ENCODE data around the gene TPM4. TPM values are rescaled to one million over a fixed set of nuclear protein-coding genes. Genes with fewer than 3 reads are reported as not detected.
"Not testable (repeated sequence)": the region's sequence is repeated elsewhere in the genome, so short reads cannot be mapped to it uniquely, and the experiment has no call there.

Gene TPM4
- total RNA-seq, 1 donor: 180 TPM

- H3K9me3 ChIP-seq (ENCODE audit: low read depth, low read length): no peaks in the 10 kb centered on the region
- peaks cover 65% of the 10 kb centered on the region for H3K4me1 ChIP-seq (ENCODE audit: insufficient read depth, low read length)
- H3K4me3 ChIP-seq (ENCODE audit: low read length): no peak overlapping the region
- no peaks in the 10 kb centered on the region for H3K27me3 ChIP-seq (ENCODE audit: insufficient read depth, low read length)
Measured at GRCh38 chr19:16074488-16075365, 1.6 kb upstream of the TPM4 start.

- no peaks in the 10 kb centered on the region for H3K27me3 ChIP-seq (ENCODE audit: insufficient read depth, low read length)
- peaks cover 65% of the 10 kb centered on the region for H3K4me1 ChIP-seq (ENCODE audit: insufficient read depth, low read length)
- H3K4me3 ChIP-seq (ENCODE audit: low read length): peak overlapping the region; percentile 80
Measured at GRCh38 chr19:16075430-16076153, 703 bp upstream of the TPM4 start.

DNA sequence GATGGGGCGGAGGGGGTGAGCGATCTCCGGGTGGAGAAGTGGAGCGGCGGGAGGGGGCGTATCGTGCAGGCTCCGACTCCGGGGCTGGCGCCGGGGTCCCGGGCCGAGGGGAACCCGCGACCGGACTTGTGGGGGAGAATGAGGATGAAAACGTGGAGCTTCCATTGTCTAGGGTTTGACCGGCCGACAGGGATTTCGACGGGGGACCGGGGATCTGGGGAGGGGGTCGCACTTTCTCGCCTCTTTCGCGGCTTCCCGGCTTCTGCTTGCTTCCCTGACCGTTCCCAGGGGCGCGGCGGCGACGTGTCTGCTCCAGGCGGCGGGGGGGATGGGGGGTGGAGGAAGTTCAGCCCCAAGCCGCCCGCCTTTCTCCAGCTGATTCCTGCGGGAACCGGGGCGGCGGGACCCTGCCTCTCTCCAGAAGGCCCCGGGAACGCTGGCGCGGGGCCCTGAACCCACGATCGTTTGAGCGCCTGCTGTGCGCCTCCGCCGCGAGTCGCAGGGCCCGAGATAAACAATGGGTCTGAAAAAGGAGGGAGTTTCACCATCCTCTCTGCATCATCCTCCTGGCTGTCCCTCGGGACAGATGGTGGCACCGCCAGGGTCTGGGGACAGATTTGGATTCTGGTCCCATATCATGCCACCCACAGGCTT, 790 bp downstream of the TPM4 start:
- Histone ChIP-seq H3K4me3 (ENCODE audit: low read length) (peak overlapping the region; percentile 80), H3K27me3 (ENCODE audit: insufficient read depth, low read length) (no peaks in the 10 kb centered on the region), H3K4me1 (ENCODE audit: insufficient read depth, low read length) (peaks cover 68% of the 10 kb centered on the region), H3K9me3 (ENCODE audit: low read depth, low read length) (no peaks in the 10 kb centered on the region)

More at GRCh38 chr19:16075430-16076153, 703 bp upstream of the TPM4 start:
- no peaks in the 10 kb centered on the region for H3K9me3 ChIP-seq (ENCODE audit: low read depth, low read length)

DNA sequence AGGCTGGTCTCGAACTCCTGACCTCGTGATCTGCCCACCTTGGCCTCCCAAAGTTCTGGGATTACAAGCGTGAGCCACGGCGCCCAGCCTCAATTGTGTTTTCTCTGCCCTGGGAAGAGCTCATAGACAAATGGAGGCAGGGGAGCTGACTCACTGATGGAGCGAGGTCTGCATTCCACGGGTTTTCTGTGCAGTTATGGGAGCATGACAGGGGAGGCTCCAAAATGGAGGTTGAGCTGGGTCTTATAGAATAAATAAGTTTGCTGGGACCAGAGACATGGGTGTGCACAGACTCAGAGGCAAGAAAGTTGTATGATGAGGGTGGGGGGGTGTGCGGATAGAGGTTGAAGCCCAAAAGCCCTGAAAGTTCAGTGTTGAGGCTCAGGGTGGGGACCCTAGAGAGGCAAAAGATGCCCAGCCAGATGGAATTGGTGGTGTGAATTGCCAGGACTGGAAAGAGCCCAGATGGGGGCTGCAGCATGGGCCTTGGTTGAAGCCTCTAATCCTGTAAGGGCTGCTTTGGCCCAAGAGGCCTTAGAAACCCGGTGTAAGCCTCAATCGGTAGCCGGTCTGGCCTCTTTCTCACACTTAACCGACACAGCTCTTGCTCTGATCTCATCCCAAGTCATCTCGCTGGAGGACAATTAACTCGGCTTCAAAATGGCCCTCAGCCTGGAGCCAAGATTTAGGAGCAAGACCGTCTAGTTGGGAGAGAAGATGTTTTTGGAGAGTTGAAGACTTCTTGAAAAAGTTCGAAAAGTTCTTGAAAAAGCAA, 1.9 kb downstream of the TPM4 start:
- Histone ChIP-seq H3K9me3 (ENCODE audit: low read depth, low read length) (no peaks in the 10 kb centered on the region), H3K4me1 (ENCODE audit: insufficient read depth, low read length) (peaks cover 78% of the 10 kb centered on the region), H3K27me3 (ENCODE audit: insufficient read depth, low read length) (no peaks in the 10 kb centered on the region), H3K4me3 (ENCODE audit: low read length) (peak overlapping the region; percentile 80)

DNA sequence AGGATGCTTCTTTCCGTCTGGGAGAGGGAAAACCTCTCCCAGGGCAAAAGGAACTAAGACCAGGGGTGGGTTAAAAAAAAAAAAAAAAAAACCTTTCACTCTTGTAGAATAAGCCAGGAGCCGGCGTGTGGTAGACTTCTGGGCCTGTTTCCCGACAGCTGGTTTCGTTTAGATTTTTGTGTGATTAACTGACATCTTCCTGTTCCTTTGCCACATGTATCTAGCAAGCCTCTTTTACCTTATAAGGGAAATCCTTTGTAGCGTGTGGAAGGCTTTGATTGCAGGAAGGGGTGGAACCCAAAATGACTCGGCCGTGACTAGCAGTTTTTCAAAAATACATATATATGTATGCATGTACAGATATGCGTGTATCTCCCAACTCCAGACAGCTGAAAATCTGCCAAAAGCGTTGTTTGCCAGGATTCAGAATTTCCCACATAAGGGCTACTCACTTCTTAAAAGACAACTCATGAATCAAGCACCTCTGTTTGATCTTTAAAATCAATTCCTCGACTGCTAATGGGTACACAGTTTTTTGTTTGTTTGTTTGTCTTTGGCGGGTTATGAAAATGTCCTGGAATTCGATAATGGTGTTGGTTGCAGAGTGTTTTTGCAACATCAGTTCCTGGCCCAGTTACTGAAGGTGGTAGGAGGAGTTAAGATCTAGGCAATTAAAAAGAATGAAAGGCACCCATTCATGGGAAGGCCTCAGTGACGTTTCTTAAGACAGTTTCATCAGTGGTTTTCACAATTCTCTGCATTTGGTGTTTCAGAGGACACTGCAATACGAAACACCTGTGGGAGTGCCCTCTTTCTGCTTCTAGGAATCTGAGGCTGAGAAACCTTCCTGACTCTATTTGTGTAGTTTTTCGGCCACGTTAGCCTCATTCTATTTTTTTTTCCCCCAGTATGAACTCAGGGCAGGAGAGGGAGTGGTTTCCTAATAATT, 2.7 kb downstream of the TPM4 start:
- peak overlapping the region; percentile 80 for H3K4me3 ChIP-seq (ENCODE audit: low read length)
- no peaks in the 10 kb centered on the region for H3K9me3 ChIP-seq (ENCODE audit: low read depth, low read length)
- H3K27me3 ChIP-seq (ENCODE audit: insufficient read depth, low read length): no peaks in the 10 kb centered on the region
- H3K4me1 ChIP-seq (ENCODE audit: insufficient read depth, low read length): peaks cover 85% of the 10 kb centered on the region

DNA sequence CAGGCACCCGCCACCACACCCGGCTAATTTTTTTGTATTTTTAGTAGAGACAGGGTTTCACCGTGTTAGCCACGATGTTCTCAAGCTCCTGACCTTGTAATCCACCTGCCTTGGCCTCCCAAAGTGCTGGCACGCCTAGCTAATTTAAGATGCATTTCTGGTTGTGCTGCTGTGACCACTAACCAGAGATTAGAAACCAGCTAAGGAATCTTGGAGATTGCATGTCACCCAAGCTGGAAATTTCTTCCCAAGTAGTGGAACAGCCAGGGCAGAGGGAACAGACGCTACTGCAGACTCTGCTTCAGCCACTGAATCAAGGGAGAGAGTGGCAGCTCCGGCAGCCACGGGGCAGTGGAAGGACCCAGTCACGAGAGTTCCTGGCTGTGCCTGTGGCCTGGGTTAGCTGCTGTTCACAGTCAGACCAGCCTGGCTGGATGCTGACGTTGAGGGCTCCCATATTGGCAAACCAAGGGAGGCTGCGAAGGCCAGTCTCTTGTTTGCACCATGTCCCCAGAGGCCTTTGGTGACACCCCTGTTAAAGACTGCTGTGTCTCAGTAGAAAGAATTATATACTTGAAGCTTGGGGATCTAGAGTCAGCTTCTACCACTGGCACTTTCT, 7.9 kb downstream of the TPM4 start:
- H3K9me3 ChIP-seq (ENCODE audit: low read depth, low read length): no peaks in the 10 kb centered on the region
- H3K4me3 ChIP-seq (ENCODE audit: low read length): no peak overlapping the region
- no peaks in the 10 kb centered on the region for H3K27me3 ChIP-seq (ENCODE audit: insufficient read depth, low read length)
- peaks cover 83% of the 10 kb centered on the region for H3K4me1 ChIP-seq (ENCODE audit: insufficient read depth, low read length)

GRCh38 chr19:16085115-16085514, 8.8 kb downstream of the TPM4 start:
- peaks cover 74% of the 10 kb centered on the region for H3K4me1 ChIP-seq (ENCODE audit: insufficient read depth, low read length)
- H3K9me3 ChIP-seq (ENCODE audit: low read depth, low read length): no peaks in the 10 kb centered on the region
- no peaks in the 10 kb centered on the region for H3K27me3 ChIP-seq (ENCODE audit: insufficient read depth, low read length)
- no peak overlapping the region for H3K4me3 ChIP-seq (ENCODE audit: low read length)

DNA sequence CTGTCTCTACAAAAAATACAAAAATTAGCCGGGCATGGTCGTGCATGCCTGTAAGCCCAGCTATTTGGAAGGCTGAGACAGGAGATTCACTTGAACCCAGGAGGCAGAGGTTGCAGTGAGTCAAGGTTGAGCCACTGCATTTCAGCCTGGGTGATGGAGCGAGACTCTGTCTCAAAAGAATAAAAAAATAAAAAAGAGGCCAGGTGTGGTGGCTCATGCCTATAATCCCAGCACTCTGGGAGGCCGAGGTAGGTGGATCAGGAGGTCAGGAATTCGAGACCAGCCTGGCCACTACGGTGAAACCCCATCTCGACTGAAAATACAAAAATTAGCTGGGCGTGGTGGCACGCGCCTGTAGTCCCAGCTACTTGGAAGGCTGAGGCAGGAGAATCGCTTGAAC, 11.1 kb downstream of the TPM4 start:
- H3K9me3 ChIP-seq (ENCODE audit: low read depth, low read length); H3K27me3 ChIP-seq (ENCODE audit: insufficient read depth, low read length); H3K4me3 ChIP-seq (ENCODE audit: low read length): not testable (repeated sequence)
- H3K4me1 ChIP-seq (ENCODE audit: insufficient read depth, low read length): peaks cover 52% of the 10 kb centered on the region

DNA sequence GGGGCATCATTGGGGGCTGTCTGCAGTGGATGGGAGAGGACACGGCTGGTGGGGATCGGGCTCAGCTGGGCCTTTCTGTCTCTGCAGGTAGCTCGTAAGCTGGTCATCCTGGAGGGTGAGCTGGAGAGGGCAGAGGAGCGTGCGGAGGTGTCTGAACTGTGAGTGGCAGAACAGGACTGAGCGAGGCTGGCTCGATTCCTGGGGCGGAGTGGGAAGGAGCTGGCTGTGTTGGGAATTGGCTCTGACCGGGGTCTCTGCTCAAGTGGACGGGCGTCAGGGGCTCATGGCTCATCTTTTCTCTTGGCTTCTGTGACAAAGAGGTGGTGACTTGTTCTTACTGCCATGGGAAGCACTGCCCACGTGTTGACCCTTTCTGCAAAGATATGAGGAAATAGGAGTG, 11.6 kb downstream of the TPM4 start:
- no peaks in the 10 kb centered on the region for H3K9me3 ChIP-seq (ENCODE audit: low read depth, low read length)
- H3K4me1 ChIP-seq (ENCODE audit: insufficient read depth, low read length): peaks cover 46% of the 10 kb centered on the region
- H3K27me3 ChIP-seq (ENCODE audit: insufficient read depth, low read length): no peaks in the 10 kb centered on the region
- no peak overlapping the region for H3K4me3 ChIP-seq (ENCODE audit: low read length)

DNA sequence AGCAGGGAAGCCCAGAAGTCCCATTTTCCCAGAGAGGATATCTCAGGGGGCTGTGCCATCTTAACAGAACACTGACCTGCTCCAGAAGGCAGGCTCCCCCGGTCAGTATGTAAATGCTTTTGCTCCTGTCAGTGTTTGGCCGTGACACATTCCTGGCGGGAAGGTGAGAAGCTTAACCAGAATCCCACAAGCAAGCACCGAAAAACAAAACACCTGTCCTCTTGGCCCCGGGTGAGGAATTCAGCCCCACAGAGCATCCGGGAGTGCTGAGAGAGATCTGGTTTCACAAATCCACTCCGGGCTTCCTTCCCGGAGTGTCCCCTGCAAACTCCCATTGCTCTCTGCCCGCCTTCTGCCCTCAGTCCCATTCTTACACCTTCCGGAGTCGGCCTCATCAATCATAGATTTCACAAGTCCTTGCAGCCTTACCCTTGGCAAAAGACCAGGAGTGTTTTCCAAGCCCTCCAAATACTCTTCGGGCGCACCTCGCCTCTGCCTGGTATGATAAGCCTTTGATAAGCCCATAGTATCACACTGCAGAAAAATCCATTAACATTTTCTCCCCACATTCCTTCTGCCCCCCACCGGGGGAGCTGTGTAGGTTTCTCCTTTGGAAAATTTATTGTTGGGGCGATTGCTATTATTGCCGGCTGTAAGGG, 12.2 kb downstream of the TPM4 start:
- Histone ChIP-seq H3K9me3 (ENCODE audit: low read depth, low read length) (no peaks in the 10 kb centered on the region), H3K4me1 (ENCODE audit: insufficient read depth, low read length) (peaks cover 41% of the 10 kb centered on the region), H3K27me3 (ENCODE audit: insufficient read depth, low read length) (no peaks in the 10 kb centered on the region), H3K4me3 (ENCODE audit: low read length) (no peak overlapping the region)

- Histone ChIP-seq H3K27me3 (ENCODE audit: insufficient read depth, low read length) (no peaks in the 10 kb centered on the region), H3K4me3 (ENCODE audit: low read length) (no peak overlapping the region), H3K4me1 (ENCODE audit: insufficient read depth, low read length) (peaks cover 33% of the 10 kb centered on the region), H3K9me3 (ENCODE audit: low read depth, low read length) (no peaks in the 10 kb centered on the region)
Measured at GRCh38 chr19:16089010-16089846, 12.9 kb downstream of the TPM4 start.

All from mononuclear cell (primary cell).